EL (cell line): ENCODE measurements around the gene MSLN.

ENCODE experiments used
- DNase-seq: peaks from one replicate; pipeline ENCODE4 v3.0.0-alpha.2; 2016

The MSLN gene

DNA sequence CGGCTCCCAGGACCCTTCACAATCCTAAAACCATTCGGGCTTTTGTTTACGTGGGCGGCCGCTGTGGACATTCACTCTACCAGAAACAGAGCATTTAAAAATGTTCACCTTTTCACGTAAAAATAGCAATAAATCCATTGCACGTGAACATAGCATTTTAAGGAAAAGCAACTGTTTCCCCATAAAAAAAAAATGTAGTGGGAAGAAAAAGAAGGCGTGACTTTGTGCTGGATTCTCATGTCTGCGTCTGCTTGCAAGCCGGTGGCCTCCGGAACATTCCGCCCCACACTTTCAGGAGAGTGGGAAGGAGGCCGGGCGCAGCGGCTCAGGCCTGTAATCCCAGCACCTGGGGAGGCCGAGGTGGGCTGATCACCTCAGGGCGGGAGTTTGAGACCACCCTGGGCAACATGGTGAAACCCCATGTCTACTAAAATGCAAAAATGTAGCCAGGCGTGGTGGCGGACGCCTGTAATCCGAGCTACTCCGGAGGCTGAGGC, 53.4 kb downstream of the MSLN start:
- no peak for DNase-seq

DNA sequence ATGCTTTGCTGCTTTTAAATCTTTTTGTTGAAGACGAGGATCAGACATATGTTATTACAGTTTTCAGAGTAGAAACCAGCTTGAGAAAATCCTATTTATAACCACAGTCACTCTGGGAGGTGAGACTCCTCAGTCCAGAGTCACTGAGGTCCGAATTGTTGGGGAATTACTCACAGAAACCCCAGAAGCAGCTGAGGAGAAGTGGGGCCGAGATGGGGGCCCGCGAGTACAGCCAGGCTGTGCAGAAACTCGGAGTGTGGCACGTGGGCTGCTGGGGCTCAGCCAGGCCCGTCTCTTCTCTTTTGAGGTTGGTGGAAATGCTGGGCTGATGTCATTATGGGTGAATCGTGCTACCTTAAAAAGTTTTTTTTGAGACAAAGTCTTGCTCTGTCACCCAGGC, 54.4 kb downstream of the MSLN start:
- DNase-seq: peak; percentile 81

GRCh38 chr16:815861-816260, 55.3 kb downstream of the MSLN start:
- no peak for DNase-seq

- no peak for DNase-seq
These were observed 56.7 kb downstream of the MSLN start for GRCh38 chr16:817001-817906.

DNA sequence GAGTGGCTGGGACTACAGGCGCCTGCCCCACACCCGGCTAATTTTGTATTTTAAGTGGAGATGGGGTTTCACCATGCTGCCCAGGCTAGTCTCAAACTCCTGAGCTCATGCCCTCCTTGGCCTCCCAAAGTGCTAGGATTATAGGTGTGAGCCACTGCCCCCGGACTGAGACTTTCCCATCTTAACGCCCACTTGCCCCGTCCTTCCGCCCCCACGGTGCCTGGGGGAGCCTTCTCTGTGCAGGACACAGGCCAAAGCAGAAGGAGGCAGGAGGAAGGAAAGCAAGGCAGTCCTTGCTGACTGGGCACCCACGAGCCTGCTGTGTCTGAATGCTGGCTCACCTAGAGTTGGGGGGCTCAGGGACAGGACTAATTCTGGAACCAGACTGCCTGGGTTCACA, 57.6 kb downstream of the MSLN start:
- DNase-seq: no peak
